ENCODE results near the gene DNAH12. TPM values are rescaled to one million over a fixed set of nuclear protein-coding genes. Genes with fewer than 3 reads are reported as not detected.

Gene DNAH12
- total and polyA plus RNA-seq, 4 donors, result 0.05 to 0.08 (median 0.08) TPM; not detected in 1

DNA sequence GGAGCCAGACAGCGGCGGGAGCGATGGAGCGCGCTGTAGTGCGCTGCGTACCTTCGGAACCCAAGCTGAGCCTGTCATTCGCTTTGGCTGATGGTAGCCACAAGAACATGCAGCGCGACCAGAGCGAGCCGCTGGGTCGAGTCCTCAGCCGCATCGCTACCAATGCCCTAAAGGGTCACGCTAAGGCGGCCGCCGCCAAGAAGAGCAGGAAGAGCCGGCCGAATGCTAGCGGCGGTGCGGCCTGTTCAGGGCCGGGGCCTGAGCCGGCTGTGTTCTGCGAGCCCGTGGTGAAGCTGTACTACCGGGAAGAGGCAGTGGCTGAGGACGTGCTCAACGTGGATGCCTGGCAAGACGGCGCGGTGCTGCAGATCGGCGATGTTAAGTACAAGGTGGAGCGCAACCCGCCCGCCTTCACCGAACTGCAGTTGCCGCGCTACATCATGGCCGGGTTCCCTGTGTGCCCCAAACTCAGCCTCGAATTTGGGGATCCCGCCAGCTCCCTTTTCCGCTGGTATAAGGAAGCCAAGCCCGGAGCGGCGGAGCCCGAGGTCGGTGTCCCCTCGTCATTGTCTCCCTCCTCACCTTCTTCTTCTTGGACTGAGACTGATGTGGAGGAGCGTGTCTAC, 12.4 kb upstream of the DNAH12 start:
- peak; percentile 50 for DNase-seq (ENCODE audit: low spot score)
- peak overlapping the region; percentile 89 to 90 for H3K27ac ChIP-seq (ENCODE audit: low read depth in 1 of 2, low read length in 2 of 2)
- H3K4me1 ChIP-seq (ENCODE audit: control insufficient read depth in 4 of 4, insufficient read depth in 4 of 4, low read length in 3 of 4), result peaks cover 11 to 20% (median 16%) of the 10 kb centered on the region in 4 donors
- H3K9ac ChIP-seq (ENCODE audit: low read depth in 1 of 2, low read length in 2 of 2), result peak overlapping the region; percentile 80 to 89
- WGBS, result under 1% methylated on average over 54 of the region's 54 CpGs
- H3K27me3 ChIP-seq (ENCODE audit: control insufficient read depth in 4 of 4, insufficient read depth in 4 of 4, low read length in 3 of 4), result no peaks in the 10 kb centered on the region
- H3K9me3 ChIP-seq (ENCODE audit: control insufficient read depth in 4 of 4, low read length in 3 of 4), result no peaks in the 10 kb centered on the region
- H3K4me3 ChIP-seq (ENCODE audit: low read depth in 1 of 3, low read length in 3 of 3), result peak overlapping the region; percentile 88 to 96 (median 95)
- TF ChIP-seq RAD21 (IDR thresholded peaks at IDR 0.05) (no peak), YY1 (IDR thresholded peaks at IDR 0.05) (peak; percentile 0)
- H3K36me3 ChIP-seq (ENCODE audit: control insufficient read depth in 4 of 4, insufficient read depth in 3 of 4, low read depth in 1 of 4, low read length in 3 of 4), result peaks cover 0 to 6% (median 4%) of the 10 kb centered on the region in 4 donors

DNA sequence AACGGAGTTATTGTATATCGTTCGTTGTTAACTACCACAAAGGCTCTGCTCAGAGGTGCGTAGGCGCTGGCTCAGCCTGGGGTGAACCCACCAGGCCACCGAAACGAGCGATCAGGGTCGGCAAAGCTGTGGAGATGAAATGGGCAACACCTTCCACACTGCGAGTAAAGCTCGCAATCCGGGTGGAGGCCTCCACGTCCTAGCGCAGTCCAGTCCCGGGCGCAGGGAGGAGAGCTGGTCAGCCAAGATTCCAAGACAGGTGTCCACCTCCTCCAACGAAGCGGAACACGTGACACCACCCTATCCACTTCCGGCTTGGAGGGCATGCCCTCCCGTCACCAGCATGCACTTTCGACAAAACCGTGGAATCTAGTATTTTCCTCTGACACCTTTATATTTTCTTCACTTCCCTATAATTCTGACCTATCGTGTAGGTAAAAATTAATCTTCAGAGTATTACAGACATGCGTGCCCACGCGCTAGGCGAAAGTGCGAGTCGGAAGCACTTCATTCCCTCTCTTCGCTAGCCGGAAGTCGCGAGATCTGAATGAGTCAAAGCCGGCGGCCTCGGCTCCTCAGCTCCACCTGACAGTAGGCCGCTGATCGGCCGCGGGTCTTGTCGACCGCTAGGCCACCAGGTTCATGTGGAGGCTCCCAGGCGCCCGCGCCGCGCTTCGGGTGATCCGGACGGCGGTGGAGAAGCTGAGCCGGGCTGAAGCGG, 11.8 kb upstream of the DNAH12 start, which contains the start of gene PDE12:
Gene PDE12, plus strand, starts transcription at position 537 of the 721 bp plus-strand sequence. Its CDS starts 106 bp downstream, at position 643.
- peak; percentile 41 to 57 for TF ChIP-seq JUND (IDR thresholded peaks at IDR 0.05)
- TF ChIP-seq FOXA1 (IDR thresholded peaks at IDR 0.05), result peak; percentile 16
- TF ChIP-seq YY1 (IDR thresholded peaks at IDR 0.05), result peak; percentile 83
- peak; percentile 65 for TF ChIP-seq SP1 (IDR thresholded peaks at IDR 0.05)
- TF ChIP-seq, protein P1, sequence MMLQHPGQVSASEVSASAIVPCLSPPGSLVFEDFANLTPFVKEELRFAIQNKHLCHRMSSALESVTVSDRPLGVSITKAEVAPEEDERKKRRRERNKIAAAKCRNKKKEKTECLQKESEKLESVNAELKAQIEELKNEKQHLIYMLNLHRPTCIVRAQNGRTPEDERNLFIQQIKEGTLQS (IDR thresholded peaks at IDR 0.05), result no peak
- TF ChIP-seq EGR1 (IDR thresholded peaks at IDR 0.05; ENCODE audit: low read depth in 2 of 2), result peak; percentile 32 to 63
- peak; percentile 72 for TF ChIP-seq REST (IDR thresholded peaks at IDR 0.05)
- TF ChIP-seq TAF1 (conservative IDR thresholded peaks at IDR 0.05), result peak; percentile 60
- peak; percentile 27 to 39 for TF ChIP-seq RAD21 (IDR thresholded peaks at IDR 0.05)
- TF ChIP-seq, protein P2, sequence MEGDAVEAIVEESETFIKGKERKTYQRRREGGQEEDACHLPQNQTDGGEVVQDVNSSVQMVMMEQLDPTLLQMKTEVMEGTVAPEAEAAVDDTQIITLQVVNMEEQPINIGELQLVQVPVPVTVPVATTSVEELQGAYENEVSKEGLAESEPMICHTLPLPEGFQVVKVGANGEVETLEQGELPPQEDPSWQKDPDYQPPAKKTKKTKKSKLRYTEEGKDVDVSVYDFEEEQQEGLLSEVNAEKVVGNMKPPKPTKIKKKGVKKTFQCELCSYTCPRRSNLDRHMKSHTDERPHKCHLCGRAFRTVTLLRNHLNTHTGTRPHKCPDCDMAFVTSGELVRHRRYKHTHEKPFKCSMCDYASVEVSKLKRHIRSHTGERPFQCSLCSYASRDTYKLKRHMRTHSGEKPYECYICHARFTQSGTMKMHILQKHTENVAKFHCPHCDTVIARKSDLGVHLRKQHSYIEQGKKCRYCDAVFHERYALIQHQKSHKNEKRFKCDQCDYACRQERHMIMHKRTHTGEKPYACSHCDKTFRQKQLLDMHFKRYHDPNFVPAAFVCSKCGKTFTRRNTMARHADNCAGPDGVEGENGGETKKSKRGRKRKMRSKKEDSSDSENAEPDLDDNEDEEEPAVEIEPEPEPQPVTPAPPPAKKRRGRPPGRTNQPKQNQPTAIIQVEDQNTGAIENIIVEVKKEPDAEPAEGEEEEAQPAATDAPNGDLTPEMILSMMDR (IDR thresholded peaks at IDR 0.05; ENCODE audit: low read depth, low read length, missing input control), result no peak
- peak; percentile 34 to 41 for TF ChIP-seq HNF4A (conservative IDR thresholded peaks at IDR 0.05)
- no peak for TF ChIP-seq FOXA2 (IDR thresholded peaks at IDR 0.05)
- TF ChIP-seq, protein P3, sequence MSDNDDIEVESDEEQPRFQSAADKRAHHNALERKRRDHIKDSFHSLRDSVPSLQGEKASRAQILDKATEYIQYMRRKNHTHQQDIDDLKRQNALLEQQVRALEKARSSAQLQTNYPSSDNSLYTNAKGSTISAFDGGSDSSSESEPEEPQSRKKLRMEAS (IDR thresholded peaks at IDR 0.05), result peak; percentile 97
- TF ChIP-seq HNF4G (IDR thresholded peaks at IDR 0.05), result no peak
- TF ChIP-seq, protein P4, sequence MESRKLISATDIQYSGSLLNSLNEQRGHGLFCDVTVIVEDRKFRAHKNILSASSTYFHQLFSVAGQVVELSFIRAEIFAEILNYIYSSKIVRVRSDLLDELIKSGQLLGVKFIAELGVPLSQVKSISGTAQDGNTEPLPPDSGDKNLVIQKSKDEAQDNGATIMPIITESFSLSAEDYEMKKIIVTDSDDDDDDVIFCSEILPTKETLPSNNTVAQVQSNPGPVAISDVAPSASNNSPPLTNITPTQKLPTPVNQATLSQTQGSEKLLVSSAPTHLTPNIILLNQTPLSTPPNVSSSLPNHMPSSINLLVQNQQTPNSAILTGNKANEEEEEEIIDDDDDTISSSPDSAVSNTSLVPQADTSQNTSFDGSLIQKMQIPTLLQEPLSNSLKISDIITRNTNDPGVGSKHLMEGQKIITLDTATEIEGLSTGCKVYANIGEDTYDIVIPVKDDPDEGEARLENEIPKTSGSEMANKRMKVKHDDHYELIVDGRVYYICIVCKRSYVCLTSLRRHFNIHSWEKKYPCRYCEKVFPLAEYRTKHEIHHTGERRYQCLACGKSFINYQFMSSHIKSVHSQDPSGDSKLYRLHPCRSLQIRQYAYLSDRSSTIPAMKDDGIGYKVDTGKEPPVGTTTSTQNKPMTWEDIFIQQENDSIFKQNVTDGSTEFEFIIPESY (IDR thresholded peaks at IDR 0.05), result peak; percentile 98
- peak; percentile 94 to 95 for TF ChIP-seq RXRA (IDR thresholded peaks at IDR 0.05)
- TF ChIP-seq NR2F2 (IDR thresholded peaks at IDR 0.05), result peak; percentile 85
- TF ChIP-seq GABPA (IDR thresholded peaks at IDR 0.05 in 1 of 2, conservative IDR thresholded peaks at IDR 0.05 in 1 of 2), result peak; percentile 87 to 97
- H3K36me3 ChIP-seq (ENCODE audit: control insufficient read depth in 4 of 4, insufficient read depth in 3 of 4, low read depth in 1 of 4, low read length in 3 of 4), result peaks cover 0 to 6% (median 5%) of the 10 kb centered on the region in 4 donors
- H3K27ac ChIP-seq (ENCODE audit: low read depth in 1 of 2, low read length in 2 of 2), result peak within 1 kb of the TSS; percentile 89 to 90
- peak; percentile 84 for DNase-seq (ENCODE audit: low spot score)
- H3K4me3 ChIP-seq (ENCODE audit: low read depth in 1 of 3, low read length in 3 of 3), result peak within 1 kb of the TSS; percentile 88 to 96 (median 95)
- H3K4me1 ChIP-seq (ENCODE audit: control insufficient read depth in 4 of 4, insufficient read depth in 4 of 4, low read length in 3 of 4), result peaks cover 11 to 20% (median 16%) of the 10 kb centered on the region in 4 donors
- WGBS, result under 1% methylated on average over 54 of the region's 54 CpGs
- no peaks in the 10 kb centered on the region for H3K9me3 ChIP-seq (ENCODE audit: control insufficient read depth in 4 of 4, low read length in 3 of 4)
- H3K9ac ChIP-seq (ENCODE audit: low read depth in 1 of 2, low read length in 2 of 2), result peak within 1 kb of the TSS; percentile 84 to 89
- no peaks in the 10 kb centered on the region for H3K27me3 ChIP-seq (ENCODE audit: control insufficient read depth in 4 of 4, insufficient read depth in 4 of 4, low read length in 3 of 4)
